H9 (cell line): ENCODE data around the gene ROPN1L. TPM values are rescaled to one million over a fixed set of nuclear protein-coding genes. Genes with fewer than 3 reads are reported as not detected.
A peak's percentile ranks its signal among the peaks of the same experiment; 100 is the strongest.

ENCODE experiments used
- DNase-seq: peaks from one replicate; pipeline ENCODE4 v3.0.0-alpha.2; 2017
- H2AFZ ChIP-seq: one replicate; pipeline ENCODE4 v1.6.1; 2013; ENCODE audit warnings: mild to moderate bottlenecking, low read length, control low read depth, moderate library complexity
- H2AK5ac ChIP-seq: 2 replicates; pipeline ENCODE4 v1.6.1; 2013; ENCODE audit warnings: low read length, control low read depth, mixed read lengths; ENCODE audit not compliant: insufficient read length
- H2BK120ac ChIP-seq: one replicate; pipeline ENCODE4 v1.6.1; 2013; ENCODE audit warnings: low read depth, mild to moderate bottlenecking, low read length, control low read depth, inconsistent platforms; ENCODE audit not compliant: poor library complexity, severe bottlenecking
- H2BK12ac ChIP-seq: 2 replicates; pipeline ENCODE4 v1.6.1; 2013; ENCODE audit warnings: low read length, control low read depth, mixed read lengths, low read depth; ENCODE audit not compliant: insufficient read length
- H2BK15ac ChIP-seq: 2 replicates; pipeline ENCODE4 v1.6.1; 2013; ENCODE audit warnings: low read depth, low read length, control low read depth
- H2BK20ac ChIP-seq: one replicate; pipeline ENCODE4 v1.6.1; 2013; ENCODE audit warnings: low read depth, mild to moderate bottlenecking, low read length, control low read depth, inconsistent platforms; ENCODE audit not compliant: poor library complexity, severe bottlenecking
- H2BK5ac ChIP-seq: 2 replicates; pipeline ENCODE4 v1.6.1; 2013; ENCODE audit warnings: low read length, control low read depth, mixed read lengths; ENCODE audit not compliant: insufficient read length
- H3K14ac ChIP-seq: 2 replicates; pipeline ENCODE4 v1.6.1; 2013; ENCODE audit warnings: low read length, control low read depth; ENCODE audit not compliant: insufficient read depth
- H3K18ac ChIP-seq: 2 replicates; pipeline ENCODE4 v1.6.1; 2013; ENCODE audit warnings: low read depth, mild to moderate bottlenecking, mixed read lengths, low read length, control low read depth; ENCODE audit not compliant: insufficient read length
- H3K23ac ChIP-seq: 2 replicates; pipeline ENCODE4 v1.6.1; 2013; ENCODE audit warnings: low read length, control low read depth, mixed read lengths, low read depth; ENCODE audit not compliant: insufficient read length
- H3K23me2 ChIP-seq: 2 replicates; pipeline ENCODE4 v1.6.1; 2013; ENCODE audit warnings: low read depth, mild to moderate bottlenecking, mixed read lengths, low read length, control low read depth; ENCODE audit not compliant: insufficient read length, poor library complexity, severe bottlenecking
- H3K27ac ChIP-seq: 2 replicates; pipeline ENCODE4 v1.5.1; 2013; ENCODE audit warnings: low read length, control low read depth, mixed read lengths, low read depth; ENCODE audit not compliant: insufficient read length
- H3K27me3 ChIP-seq: 2 replicates; pipeline ENCODE4 v1.6.1; 2013; ENCODE audit warnings: low read length, control low read depth, inconsistent platforms; ENCODE audit not compliant: insufficient read depth
- H3K4ac ChIP-seq: 2 replicates; pipeline ENCODE4 v1.6.1; 2013; ENCODE audit warnings: low read depth, mild to moderate bottlenecking, control low read depth, inconsistent platforms, low read length, moderate library complexity
- H3K4me1 ChIP-seq: 2 replicates; pipeline ENCODE4 v1.6.1; 2013; ENCODE audit warnings: low read length, control low read depth, inconsistent platforms; ENCODE audit not compliant: insufficient read depth
- H3K4me2 ChIP-seq: 2 replicates; pipeline ENCODE4 v1.6.1; 2013; ENCODE audit warnings: low read length, control low read depth, mixed read lengths; ENCODE audit not compliant: insufficient read length, insufficient read depth
- H3K56ac ChIP-seq: 2 replicates; pipeline ENCODE4 v1.6.1; 2013; ENCODE audit warnings: low read depth, mild to moderate bottlenecking, mixed read lengths, low read length, control low read depth; ENCODE audit not compliant: insufficient read length
- H3K79me1 ChIP-seq: 2 replicates; pipeline ENCODE4 v1.6.1; 2013; ENCODE audit warnings: low read depth, mild to moderate bottlenecking, moderate library complexity, low read length, control low read depth, inconsistent platforms; ENCODE audit not compliant: insufficient read depth, poor library complexity, severe bottlenecking
- H3K79me2 ChIP-seq: 2 replicates; pipeline ENCODE4 v1.6.1; 2013; ENCODE audit warnings: low read length, control low read depth, inconsistent platforms; ENCODE audit not compliant: insufficient read depth
- H3K9ac ChIP-seq: 2 replicates; pipeline ENCODE4 v1.6.1; 2013; ENCODE audit warnings: low read length, control low read depth, mixed read lengths; ENCODE audit not compliant: insufficient read length; ENCODE audit errors: extremely low read depth
- H3K9me3 ChIP-seq: one replicate; pipeline ENCODE4 v1.6.1; 2013; ENCODE audit warnings: low read depth, low read length, inconsistent platforms; ENCODE audit not compliant: control insufficient read depth
- H3T11ph ChIP-seq: one replicate; pipeline ENCODE4 v1.6.1; 2013; ENCODE audit warnings: mild to moderate bottlenecking, low read length, control low read depth, inconsistent platforms
- H4K20me1 ChIP-seq: one replicate; pipeline ENCODE4 v1.6.1; 2013; ENCODE audit not compliant: control insufficient read depth, insufficient read length, insufficient read depth
- H4K5ac ChIP-seq: 2 replicates; pipeline ENCODE4 v1.6.1; 2013; ENCODE audit warnings: low read depth, mild to moderate bottlenecking, mixed read lengths, low read length, control low read depth; ENCODE audit not compliant: insufficient read length
- H4K8ac ChIP-seq: replicated peaks from 2 replicates; pipeline ENCODE4 v1.6.1; 2013; ENCODE audit warnings: low read length, control low read depth, mixed read lengths, low read depth; ENCODE audit not compliant: insufficient read length
- H4K91ac ChIP-seq: 2 replicates; pipeline ENCODE4 v1.6.1; 2013; ENCODE audit warnings: low read depth, mild to moderate bottlenecking, moderate library complexity, mixed read lengths, low read length, control low read depth; ENCODE audit not compliant: insufficient read length
- H3K27ac Mint-ChIP-seq, 3 experiments: 2 replicates in 2 of 3; 3 replicates in 1 of 3; pipeline ENCODE4 v1.8.0; 2020 to 2021; ENCODE audit warnings: mixed read lengths in 3 of 3, mild to moderate bottlenecking in 1 of 3, moderate library complexity in 1 of 3
- H3K27me3 Mint-ChIP-seq: 2 replicates; pipeline ENCODE4 v1.8.0; 2021; ENCODE audit warnings: low read depth, mild to moderate bottlenecking, moderate library complexity, mixed read lengths
- H3K36me3 Mint-ChIP-seq, 3 experiments: 2 replicates in 2 of 3; 3 replicates in 1 of 3; pipeline ENCODE4 v1.8.0; 2020 to 2021; ENCODE audit warnings: low read depth in 3 of 3, mixed read lengths in 3 of 3; ENCODE audit not compliant: insufficient read depth in 1 of 3
- H3K4me1 Mint-ChIP-seq, 2 experiments: 2 replicates each; pipeline ENCODE4 v1.8.0; 2020; ENCODE audit warnings: mixed read lengths in 2 of 2
- H3K4me3 Mint-ChIP-seq, 2 experiments: 2 replicates in 1 of 2; 3 replicates in 1 of 2; pipeline ENCODE4 v1.8.0; 2020 to 2021; ENCODE audit warnings: mild to moderate bottlenecking in 2 of 2, mixed read lengths in 2 of 2, moderate library complexity in 1 of 2
- H3K9me3 Mint-ChIP-seq, 2 experiments: 2 replicates in 1 of 2; 3 replicates in 1 of 2; pipeline ENCODE4 v1.8.0; 2020; ENCODE audit warnings: mild to moderate bottlenecking in 2 of 2, mixed read lengths in 2 of 2, moderate library complexity in 1 of 2
- CTCF ChIP-seq: fragments of 200-600 bp; sonication (generic); conservative IDR thresholded peaks from 3 replicates; pipeline ENCODE4 v1.8.0; 2021; ENCODE audit warnings: antibody characterized with exemption, mild to moderate bottlenecking
- WGBS: extraction: QIAGEN DNeasy Blood & Tissue Kit; methylation state at CpG from one replicate; pipeline ENCODE4 v1.1.7; 2013; ENCODE audit warnings: missing lambda C conversion rate, low lambda C conversion rate, mixed read lengths; ENCODE audit not compliant: insufficient read length; ENCODE audit errors: extremely low coverage; 5-methylcytosine and 5-hydroxymethylcytosine counted together
- total RNA-seq: library from RNA; stranded (reverse); gene quantifications from 2 replicates; pipeline ENCODE4 v1.2.1, GENCODE V29; 2021

The ROPN1L gene
- total RNA-seq, 1 experiment from 2014 or later: 0.37 TPM

GRCh38 chr5:10442576-10442975, 897 bp downstream of the ROPN1L start:
- no peak overlapping the region for H3K27ac ChIP-seq
- H3K4me2 ChIP-seq: peak overlapping the region; percentile 42
- peaks cover 4% of the 10 kb centered on the region; the same call in 1 of the 2 replicates for H3K4me1 ChIP-seq
- no peak overlapping the region for H3K14ac ChIP-seq
- peaks cover 9 to 19% of the 10 kb centered on the region in 2 experiments for H3K4me1 Mint-ChIP-seq
- no peak overlapping the region for H2BK12ac ChIP-seq
- WGBS: no CpG with 5 or more reads among the region's 4 CpGs
- H2BK20ac ChIP-seq: no peak overlapping the region
- no peaks in the 10 kb centered on the region for H3K9me3 ChIP-seq
- no peak overlapping the region for H3K4ac ChIP-seq
- H4K20me1 ChIP-seq: no peaks in the 10 kb centered on the region
- no peak overlapping the region for H3K9ac ChIP-seq
- peaks cover 50% of the 10 kb centered on the region for H3K27me3 Mint-ChIP-seq
- no peak overlapping the region for H2BK120ac ChIP-seq
- H3K79me1 ChIP-seq: no peaks in the 10 kb centered on the region
- no peaks in the 10 kb centered on the region; the same call in 1 of the 2 replicates for H3K27me3 ChIP-seq
- H4K8ac ChIP-seq: no peak overlapping the region
- H3K18ac ChIP-seq: no peak overlapping the region
- no peak overlapping the region for H3T11ph ChIP-seq
- H3K79me2 ChIP-seq: no peaks in the 10 kb centered on the region
- H3K9me3 Mint-ChIP-seq: no peaks in the 10 kb centered on the region
- H3K36me3 Mint-ChIP-seq: no peaks in the 10 kb centered on the region
- H2AFZ ChIP-seq: no peak overlapping the region
- no peak overlapping the region for H2AK5ac ChIP-seq
- TF ChIP-seq CTCF: no peak
- no peak overlapping the region for H2BK5ac ChIP-seq
- no peak overlapping the region for H3K56ac ChIP-seq
- H2BK15ac ChIP-seq: no peak overlapping the region
- peaks cover 10% of the 10 kb centered on the region for H3K23me2 ChIP-seq
- no peak overlapping the region for H4K5ac ChIP-seq
- H3K4me3 Mint-ChIP-seq: peak overlapping the region; percentile 78 to 86; a peak in 4 of 5 replicates
- H4K91ac ChIP-seq: no peak overlapping the region
- no peak overlapping the region for H3K23ac ChIP-seq
- DNase-seq: no peak
- H3K27ac Mint-ChIP-seq: no peak overlapping the region
